HEK293 (cell line): ENCODE measurements around the gene DNAH9.
A peak's percentile ranks its signal among the peaks of the same experiment; 100 is the strongest.

Experiments
- CTCF ChIA-PET: fragments of 350-600 bp; formaldehyde crosslinking; extraction: SDS; loops from one replicate; lab custom pipeline; 2021; ENCODE audit warnings: antibody characterized with exemption; lab: Yijun Ruan, JAX
- POLR2A ChIA-PET: fragments of 300-600 bp; formaldehyde crosslinking; extraction: SDS; loops from one replicate; lab custom pipeline; 2020; ENCODE audit warnings: antibody characterized with exemption, inconsistent platforms; lab: Yijun Ruan, JAX
- H3K27ac ChIP-seq: fragments of 200-500 bp; sonication (Bioruptor generic); 2 replicates; pipeline ENCODE4 v1.5.1; 2014; ENCODE audit warnings: low read depth, low read length, control low read depth, inconsistent platforms; ENCODE audit errors: extremely low read depth
- H3K36me3 ChIP-seq, 2 experiments: fragments of 200-500 bp in 1 of 2; sonication (Bioruptor generic) in 1 of 2; 1 replicate in 1 of 2; 2 replicates in 1 of 2; pipeline ENCODE4 v1.5.1; 2014 to 2017; ENCODE audit warnings: inconsistent platforms in 2 of 2, low read length in 2 of 2; ENCODE audit not compliant: control insufficient read depth in 2 of 2, insufficient read depth in 1 of 2
- H3K4me1 ChIP-seq: fragments of 200-500 bp; sonication (Bioruptor generic); 2 replicates; pipeline ENCODE4 v1.5.1; 2014; ENCODE audit warnings: mild to moderate bottlenecking, low read length, inconsistent platforms; ENCODE audit not compliant: control insufficient read depth, insufficient read depth
- H3K4me3 ChIP-seq: 2 replicates; pipeline ENCODE4 v1.5.1; 2011; ENCODE audit warnings: low read depth, mild to moderate bottlenecking, control low read depth, low read length, moderate library complexity
- H3K9me3 ChIP-seq: fragments of 200-500 bp; sonication (Bioruptor generic); 2 replicates; pipeline ENCODE4 v1.5.1; 2014; ENCODE audit warnings: low read depth, low read length, inconsistent platforms; ENCODE audit not compliant: control insufficient read depth, insufficient read depth
- SP2 ChIP-seq: fragments of 450-650 bp; formaldehyde crosslinking; IDR thresholded peaks from 2 replicates; pipeline ENCODE4 v1.5.1; 2016; ENCODE audit warnings: missing biosample characterization, missing genetic modification characterization
- YY2 ChIP-seq: fragments of 450-650 bp; formaldehyde crosslinking; IDR thresholded peaks from 2 replicates; pipeline ENCODE4 v1.5.1; 2016; ENCODE audit warnings: missing biosample characterization, missing genetic modification characterization
- ZNF114 ChIP-seq: fragments of 450-650 bp; formaldehyde crosslinking; IDR thresholded peaks from 2 replicates; pipeline ENCODE4 v1.5.0; 2017; ENCODE audit warnings: missing biosample characterization, missing genetic modification characterization
- ZNF221 ChIP-seq: fragments of 450-650 bp; formaldehyde crosslinking; IDR thresholded peaks from 2 replicates; pipeline ENCODE4 v1.5.1; 2017; ENCODE audit warnings: missing biosample characterization, missing genetic modification characterization, borderline replicate concordance
- ZNF335 ChIP-seq: fragments of 450-650 bp; formaldehyde crosslinking; conservative IDR thresholded peaks from 2 replicates; pipeline ENCODE4 v1.5.1; 2016; ENCODE audit warnings: missing biosample characterization, missing genetic modification characterization
- ZNF37A ChIP-seq: fragments of 450-650 bp; IDR thresholded peaks from 2 replicates; pipeline ENCODE4 v1.5.1; 2018; ENCODE audit warnings: missing biosample characterization, missing genetic modification characterization
- ZNF394 ChIP-seq: fragments of 450-650 bp; formaldehyde crosslinking; IDR thresholded peaks from 2 replicates; pipeline ENCODE4 v1.5.1; 2016; ENCODE audit warnings: missing biosample characterization, missing genetic modification characterization, mild to moderate bottlenecking, moderate library complexity, borderline replicate concordance
- ZNF521 ChIP-seq: fragments of 450-650 bp; formaldehyde crosslinking; IDR thresholded peaks from 2 replicates; pipeline ENCODE4 v1.5.1; 2017; ENCODE audit warnings: missing biosample characterization, mild to moderate bottlenecking, missing genetic modification characterization
- ZNF549 ChIP-seq: fragments of 450-650 bp; IDR thresholded peaks from 2 replicates; pipeline ENCODE4 v1.5.1; 2018; ENCODE audit warnings: missing biosample characterization, missing genetic modification characterization, mild to moderate bottlenecking, inconsistent platforms, moderate library complexity
- ZNF558 ChIP-seq: fragments of 450-650 bp; formaldehyde crosslinking; IDR thresholded peaks from 2 replicates; pipeline ENCODE4 v1.5.1; 2016; ENCODE audit warnings: missing biosample characterization, missing genetic modification characterization
- ZNF596 ChIP-seq: fragments of 450-650 bp; IDR thresholded peaks from 2 replicates; pipeline ENCODE4 v1.5.0; 2018; ENCODE audit warnings: missing biosample characterization, mild to moderate bottlenecking, missing genetic modification characterization, moderate library complexity
- ZNF623 ChIP-seq: fragments of 450-650 bp; formaldehyde crosslinking; IDR thresholded peaks from 2 replicates; pipeline ENCODE4 v1.5.1; 2016; ENCODE audit warnings: missing biosample characterization, missing genetic modification characterization
- ZNF664 ChIP-seq: fragments of 450-650 bp; formaldehyde crosslinking; IDR thresholded peaks from 2 replicates; pipeline ENCODE4 v1.5.1; 2016; ENCODE audit warnings: missing biosample characterization, missing genetic modification characterization
- ZNF707 ChIP-seq: fragments of 450-650 bp; formaldehyde crosslinking; IDR thresholded peaks from 2 replicates; pipeline ENCODE4 v1.5.1; 2016; ENCODE audit warnings: missing biosample characterization, missing genetic modification characterization
- TF ChIP-seq, protein P1 (sequence below): fragments of 450-650 bp; formaldehyde crosslinking; conservative IDR thresholded peaks from 2 replicates; pipeline ENCODE4 v1.5.1; 2016; ENCODE audit warnings: low read depth, missing biosample characterization, missing genetic modification characterization
- TF ChIP-seq, protein P2 (sequence below): fragments of 450-650 bp; formaldehyde crosslinking; IDR thresholded peaks from 2 replicates; pipeline ENCODE4 v1.5.1; 2016; ENCODE audit warnings: missing biosample characterization, missing genetic modification characterization
- TF ChIP-seq, protein P3 (sequence below): fragments of 450-650 bp; formaldehyde crosslinking; IDR thresholded peaks from 2 replicates; pipeline ENCODE4 v1.5.1; 2017; ENCODE audit warnings: missing biosample characterization, missing genetic modification characterization
- TF ChIP-seq, protein P4 (sequence below): fragments of 450-650 bp; formaldehyde crosslinking; IDR thresholded peaks from 2 replicates; pipeline ENCODE4 v1.5.1; 2016; ENCODE audit warnings: missing biosample characterization, missing genetic modification characterization
- TF ChIP-seq, protein P5 (sequence below): fragments of 450-650 bp; formaldehyde crosslinking; IDR thresholded peaks from 2 replicates; pipeline ENCODE4 v1.5.1; 2016; ENCODE audit warnings: missing biosample characterization, missing genetic modification characterization
- TF ChIP-seq, protein P6 (sequence below): fragments of 450-650 bp; formaldehyde crosslinking; IDR thresholded peaks from 2 replicates; pipeline ENCODE4 v1.5.1; 2017; ENCODE audit warnings: missing biosample characterization, missing genetic modification characterization

DNAH9 gene

DNA sequence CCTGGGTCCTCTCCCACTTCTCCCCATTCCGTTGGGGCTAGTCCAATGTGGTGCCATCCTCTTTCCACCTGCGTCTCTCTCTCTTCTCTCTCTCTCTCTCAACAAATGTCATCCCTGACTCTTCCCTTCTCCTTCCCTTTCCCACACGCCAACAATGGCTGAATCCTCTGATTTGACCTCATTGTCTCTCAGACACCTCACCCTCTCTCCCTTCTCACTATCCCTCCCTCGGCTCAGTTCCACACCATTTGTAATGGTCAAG, 399.6 kb downstream of the DNAH9 start (continued):
- TF ChIP-seq, protein P1, sequence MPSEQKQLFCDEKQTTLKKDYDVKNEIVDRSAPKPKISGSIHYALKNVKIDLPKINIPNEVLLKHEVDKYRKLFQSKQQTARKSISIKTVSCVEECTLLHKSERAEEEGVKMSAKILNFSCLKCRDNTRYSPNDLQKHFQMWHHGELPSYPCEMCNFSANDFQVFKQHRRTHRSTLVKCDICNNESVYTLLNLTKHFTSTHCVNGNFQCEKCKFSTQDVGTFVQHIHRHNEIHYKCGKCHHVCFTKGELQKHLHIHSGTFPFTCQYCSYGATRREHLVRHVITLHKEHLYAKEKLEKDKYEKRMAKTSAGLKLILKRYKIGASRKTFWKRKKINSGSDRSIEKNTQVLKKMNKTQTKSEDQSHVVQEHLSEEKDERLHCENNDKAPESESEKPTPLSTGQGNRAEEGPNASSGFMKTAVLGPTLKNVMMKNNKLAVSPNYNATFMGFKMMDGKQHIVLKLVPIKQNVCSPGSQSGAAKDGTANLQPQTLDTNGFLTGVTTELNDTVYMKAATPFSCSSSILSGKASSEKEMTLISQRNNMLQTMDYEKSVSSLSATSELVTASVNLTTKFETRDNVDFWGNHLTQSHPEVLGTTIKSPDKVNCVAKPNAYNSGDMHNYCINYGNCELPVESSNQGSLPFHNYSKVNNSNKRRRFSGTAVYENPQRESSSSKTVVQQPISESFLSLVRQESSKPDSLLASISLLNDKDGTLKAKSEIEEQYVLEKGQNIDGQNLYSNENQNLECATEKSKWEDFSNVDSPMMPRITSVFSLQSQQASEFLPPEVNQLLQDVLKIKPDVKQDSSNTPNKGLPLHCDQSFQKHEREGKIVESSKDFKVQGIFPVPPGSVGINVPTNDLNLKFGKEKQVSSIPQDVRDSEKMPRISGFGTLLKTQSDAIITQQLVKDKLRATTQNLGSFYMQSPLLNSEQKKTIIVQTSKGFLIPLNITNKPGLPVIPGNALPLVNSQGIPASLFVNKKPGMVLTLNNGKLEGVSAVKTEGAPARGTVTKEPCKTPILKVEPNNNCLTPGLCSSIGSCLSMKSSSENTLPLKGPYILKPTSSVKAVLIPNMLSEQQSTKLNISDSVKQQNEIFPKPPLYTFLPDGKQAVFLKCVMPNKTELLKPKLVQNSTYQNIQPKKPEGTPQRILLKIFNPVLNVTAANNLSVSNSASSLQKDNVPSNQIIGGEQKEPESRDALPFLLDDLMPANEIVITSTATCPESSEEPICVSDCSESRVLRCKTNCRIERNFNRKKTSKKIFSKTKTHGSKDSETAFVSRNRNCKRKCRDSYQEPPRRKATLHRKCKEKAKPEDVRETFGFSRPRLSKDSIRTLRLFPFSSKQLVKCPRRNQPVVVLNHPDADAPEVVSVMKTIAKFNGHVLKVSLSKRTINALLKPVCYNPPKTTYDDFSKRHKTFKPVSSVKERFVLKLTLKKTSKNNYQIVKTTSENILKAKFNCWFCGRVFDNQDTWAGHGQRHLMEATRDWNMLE (tag by site-specific recombination): no peak
- TF ChIP-seq ZNF335 (tag by site-specific recombination) (peak; percentile 65), ZNF596 (tag by site-specific recombination) (peak; percentile 1; the same call in 1 of the 2 replicates)
- TF ChIP-seq, protein P2, sequence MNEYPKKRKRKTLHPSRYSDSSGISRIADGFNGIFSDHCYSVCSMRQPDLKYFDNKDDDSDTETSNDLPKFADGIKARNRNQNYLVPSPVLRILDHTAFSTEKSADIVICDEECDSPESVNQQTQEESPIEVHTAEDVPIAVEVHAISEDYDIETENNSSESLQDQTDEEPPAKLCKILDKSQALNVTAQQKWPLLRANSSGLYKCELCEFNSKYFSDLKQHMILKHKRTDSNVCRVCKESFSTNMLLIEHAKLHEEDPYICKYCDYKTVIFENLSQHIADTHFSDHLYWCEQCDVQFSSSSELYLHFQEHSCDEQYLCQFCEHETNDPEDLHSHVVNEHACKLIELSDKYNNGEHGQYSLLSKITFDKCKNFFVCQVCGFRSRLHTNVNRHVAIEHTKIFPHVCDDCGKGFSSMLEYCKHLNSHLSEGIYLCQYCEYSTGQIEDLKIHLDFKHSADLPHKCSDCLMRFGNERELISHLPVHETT (tag by site-specific recombination): peak; percentile 3; the same call in 1 of the 2 replicates

DNA sequence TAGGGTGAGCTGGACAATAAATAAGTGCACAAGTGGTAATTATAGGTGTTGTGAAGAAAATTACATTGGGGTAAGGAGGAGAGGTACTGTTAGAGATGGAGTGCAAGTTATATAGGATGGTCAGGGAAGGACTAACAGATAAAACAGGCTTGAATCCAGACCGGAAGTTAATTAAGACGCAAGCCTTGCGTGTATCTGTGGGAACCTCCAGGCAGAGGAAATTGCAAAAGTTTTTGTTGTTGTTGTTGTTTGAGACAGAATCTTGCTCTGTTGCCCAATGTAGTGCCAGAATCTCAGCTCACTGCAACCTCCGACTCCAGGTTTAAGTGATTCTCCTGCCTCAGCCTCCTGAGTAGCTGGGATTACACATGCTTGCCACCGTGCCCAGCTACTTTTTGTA, 401.4 kb downstream of the DNAH9 start:
- H3K9me3 ChIP-seq: no peaks in the 10 kb centered on the region
- H3K27ac ChIP-seq: no peak overlapping the region
- POLR2A ChIA-PET: interaction anchor here (3.0 kb wide), 1 partner anchor 20 kb away, joined by 70 read pairs; the partner anchor contains the start of gene MAP2K4
- no peak overlapping the region for H3K4me3 ChIP-seq
- H3K4me1 ChIP-seq: no peaks in the 10 kb centered on the region; the same call in 1 of the 2 replicates
- CTCF ChIA-PET: interaction anchor here (0.7 kb wide), 1 partner anchor 13 kb away, joined by 3 read pairs; no protein-coding TSS in a partner anchor
- TF ChIP-seq, protein P3, sequence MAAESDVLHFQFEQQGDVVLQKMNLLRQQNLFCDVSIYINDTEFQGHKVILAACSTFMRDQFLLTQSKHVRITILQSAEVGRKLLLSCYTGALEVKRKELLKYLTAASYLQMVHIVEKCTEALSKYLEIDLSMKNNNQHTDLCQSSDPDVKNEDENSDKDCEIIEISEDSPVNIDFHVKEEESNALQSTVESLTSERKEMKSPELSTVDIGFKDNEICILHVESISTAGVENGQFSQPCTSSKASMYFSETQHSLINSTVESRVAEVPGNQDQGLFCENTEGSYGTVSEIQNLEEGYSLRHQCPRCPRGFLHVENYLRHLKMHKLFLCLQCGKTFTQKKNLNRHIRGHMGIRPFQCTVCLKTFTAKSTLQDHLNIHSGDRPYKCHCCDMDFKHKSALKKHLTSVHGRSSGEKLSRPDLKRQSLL: no peak
- TF ChIP-seq ZNF558 (tag by site-specific recombination) (no peak), ZNF394 (tag by site-specific recombination) (no peak), ZNF549 (tag by site-specific recombination) (no peak), ZNF114 (tag by site-specific recombination) (no peak), ZNF221 (tag by site-specific recombination) (no peak), YY2 (tag by site-specific recombination) (no peak), ZNF623 (tag by site-specific recombination) (no peak), ZNF664 (tag by site-specific recombination) (no peak), ZNF521 (tag by site-specific recombination) (no peak)
- no peaks in the 10 kb centered on the region for H3K36me3 ChIP-seq

DNA sequence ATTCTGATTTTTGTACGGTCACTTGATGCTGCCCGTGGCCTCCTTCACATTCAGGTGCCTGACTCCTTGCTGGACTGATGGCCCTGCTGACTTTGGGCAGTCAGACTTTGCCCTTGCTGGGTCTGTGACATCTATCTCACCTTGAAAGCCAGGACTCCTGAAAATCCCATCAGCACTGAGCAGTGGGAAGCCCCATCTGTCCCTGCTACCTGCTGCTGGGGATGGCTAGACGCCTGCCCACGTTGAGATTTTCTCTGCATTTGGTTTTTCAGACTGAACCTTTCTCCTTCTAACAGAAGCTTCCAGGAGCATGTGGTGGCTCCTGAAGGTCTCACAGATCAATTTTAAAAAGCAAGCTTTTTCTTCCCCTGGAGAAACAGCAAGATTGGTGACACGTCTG, 409.2 kb downstream of the DNAH9 start:
- no peak overlapping the region for H3K4me3 ChIP-seq
- POLR2A ChIA-PET: interaction anchor here (1.2 to 2.1 kb wide), 2 partner anchors 10 to 13 kb away, joined by 3 to 16 read pairs; partner anchors contain the start of genes MAP2K4 and ZNF18
- no peaks in the 10 kb centered on the region for H3K9me3 ChIP-seq
- no peak overlapping the region for H3K27ac ChIP-seq
- no peaks in the 10 kb centered on the region for H3K4me1 ChIP-seq
- CTCF ChIA-PET: interaction anchor here (0.5 kb wide), 1 partner anchor 201 kb away, joined by 3 read pairs; no protein-coding TSS in a partner anchor
- H3K36me3 ChIP-seq: no peaks in the 10 kb centered on the region
- TF ChIP-seq ZNF707 (no peak), ZNF37A (tag by site-specific recombination) (no peak), SP2 (tag by site-specific recombination) (no peak)
- TF ChIP-seq, protein P4, sequence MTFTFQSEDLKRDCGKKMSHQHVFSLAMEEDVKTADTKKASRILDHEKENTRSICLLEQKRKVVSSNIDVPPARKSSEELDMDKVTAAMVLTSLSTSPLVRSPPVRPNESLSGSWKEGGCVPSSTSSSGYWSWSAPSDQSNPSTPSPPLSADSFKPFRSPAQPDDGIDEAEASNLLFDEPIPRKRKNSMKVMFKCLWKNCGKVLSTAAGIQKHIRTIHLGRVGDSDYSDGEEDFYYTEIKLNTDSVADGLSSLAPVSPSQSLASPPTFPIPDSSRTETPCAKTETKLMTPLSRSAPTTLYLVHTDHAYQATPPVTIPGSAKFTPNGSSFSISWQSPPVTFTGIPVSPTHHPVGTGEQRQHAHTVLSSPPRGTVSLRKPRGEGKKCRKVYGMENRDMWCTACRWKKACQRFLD: no peak
- TF ChIP-seq, protein P5, sequence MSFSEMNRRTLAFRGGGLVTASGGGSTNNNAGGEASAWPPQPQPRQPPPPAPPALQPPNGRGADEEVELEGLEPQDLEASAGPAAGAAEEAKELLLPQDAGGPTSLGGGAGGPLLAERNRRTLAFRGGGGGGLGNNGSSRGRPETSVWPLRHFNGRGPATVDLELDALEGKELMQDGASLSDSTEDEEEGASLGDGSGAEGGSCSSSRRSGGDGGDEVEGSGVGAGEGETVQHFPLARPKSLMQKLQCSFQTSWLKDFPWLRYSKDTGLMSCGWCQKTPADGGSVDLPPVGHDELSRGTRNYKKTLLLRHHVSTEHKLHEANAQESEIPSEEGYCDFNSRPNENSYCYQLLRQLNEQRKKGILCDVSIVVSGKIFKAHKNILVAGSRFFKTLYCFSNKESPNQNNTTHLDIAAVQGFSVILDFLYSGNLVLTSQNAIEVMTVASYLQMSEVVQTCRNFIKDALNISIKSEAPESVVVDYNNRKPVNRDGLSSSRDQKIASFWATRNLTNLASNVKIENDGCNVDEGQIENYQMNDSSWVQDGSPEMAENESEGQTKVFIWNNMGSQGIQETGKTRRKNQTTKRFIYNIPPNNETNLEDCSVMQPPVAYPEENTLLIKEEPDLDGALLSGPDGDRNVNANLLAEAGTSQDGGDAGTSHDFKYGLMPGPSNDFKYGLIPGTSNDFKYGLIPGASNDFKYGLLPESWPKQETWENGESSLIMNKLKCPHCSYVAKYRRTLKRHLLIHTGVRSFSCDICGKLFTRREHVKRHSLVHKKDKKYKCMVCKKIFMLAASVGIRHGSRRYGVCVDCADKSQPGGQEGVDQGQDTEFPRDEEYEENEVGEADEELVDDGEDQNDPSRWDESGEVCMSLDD (tag by site-specific recombination): no peak
- TF ChIP-seq, protein P6, sequence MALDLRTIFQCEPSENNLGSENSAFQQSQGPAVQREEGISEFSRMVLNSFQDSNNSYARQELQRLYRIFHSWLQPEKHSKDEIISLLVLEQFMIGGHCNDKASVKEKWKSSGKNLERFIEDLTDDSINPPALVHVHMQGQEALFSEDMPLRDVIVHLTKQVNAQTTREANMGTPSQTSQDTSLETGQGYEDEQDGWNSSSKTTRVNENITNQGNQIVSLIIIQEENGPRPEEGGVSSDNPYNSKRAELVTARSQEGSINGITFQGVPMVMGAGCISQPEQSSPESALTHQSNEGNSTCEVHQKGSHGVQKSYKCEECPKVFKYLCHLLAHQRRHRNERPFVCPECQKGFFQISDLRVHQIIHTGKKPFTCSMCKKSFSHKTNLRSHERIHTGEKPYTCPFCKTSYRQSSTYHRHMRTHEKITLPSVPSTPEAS: no peak
